Choroid plexus epithelial cell (primary cell): ENCODE data around the gene LPP.

Experiments
- DNase-seq: peaks from one replicate; pipeline ENCODE4 v3.0.0-alpha.2; 2010; ENCODE audit warnings: low read depth
- H3K4me3 ChIP-seq: 2 replicates; pipeline ENCODE4 v1.5.1; 2011; ENCODE audit warnings: low read depth, mild to moderate bottlenecking, control low read depth, low read length, moderate library complexity
- TF ChIP-seq, protein P1 (sequence below): conservative IDR thresholded peaks from 2 replicates; pipeline ENCODE4 v1.5.1; 2011; ENCODE audit warnings: low read depth, mild to moderate bottlenecking, control low read depth, inconsistent platforms, low read length, moderate library complexity

The LPP gene

DNA sequence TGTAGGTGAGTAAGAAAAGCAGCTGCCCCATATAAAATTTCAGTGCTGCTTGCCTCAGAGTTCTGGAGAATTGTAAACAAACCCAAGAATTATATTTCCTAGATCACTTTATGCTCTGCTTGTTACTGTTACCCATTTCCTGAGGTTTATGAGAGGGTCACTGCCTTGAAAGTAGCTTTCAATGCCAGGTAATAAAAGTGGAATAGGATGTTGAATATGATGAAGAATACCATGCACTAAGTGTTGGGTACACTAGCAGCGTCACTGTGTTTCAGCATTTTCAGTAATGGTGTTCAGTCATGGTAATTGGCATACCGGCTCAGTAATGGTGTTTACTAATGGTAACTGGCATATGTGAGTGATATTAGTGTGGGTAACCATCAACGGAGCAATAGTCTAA, 568.0 kb downstream of the LPP start:
- no peak overlapping the region for H3K4me3 ChIP-seq
- TF ChIP-seq, protein P1, sequence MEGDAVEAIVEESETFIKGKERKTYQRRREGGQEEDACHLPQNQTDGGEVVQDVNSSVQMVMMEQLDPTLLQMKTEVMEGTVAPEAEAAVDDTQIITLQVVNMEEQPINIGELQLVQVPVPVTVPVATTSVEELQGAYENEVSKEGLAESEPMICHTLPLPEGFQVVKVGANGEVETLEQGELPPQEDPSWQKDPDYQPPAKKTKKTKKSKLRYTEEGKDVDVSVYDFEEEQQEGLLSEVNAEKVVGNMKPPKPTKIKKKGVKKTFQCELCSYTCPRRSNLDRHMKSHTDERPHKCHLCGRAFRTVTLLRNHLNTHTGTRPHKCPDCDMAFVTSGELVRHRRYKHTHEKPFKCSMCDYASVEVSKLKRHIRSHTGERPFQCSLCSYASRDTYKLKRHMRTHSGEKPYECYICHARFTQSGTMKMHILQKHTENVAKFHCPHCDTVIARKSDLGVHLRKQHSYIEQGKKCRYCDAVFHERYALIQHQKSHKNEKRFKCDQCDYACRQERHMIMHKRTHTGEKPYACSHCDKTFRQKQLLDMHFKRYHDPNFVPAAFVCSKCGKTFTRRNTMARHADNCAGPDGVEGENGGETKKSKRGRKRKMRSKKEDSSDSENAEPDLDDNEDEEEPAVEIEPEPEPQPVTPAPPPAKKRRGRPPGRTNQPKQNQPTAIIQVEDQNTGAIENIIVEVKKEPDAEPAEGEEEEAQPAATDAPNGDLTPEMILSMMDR, result no peak
- no peak for DNase-seq

DNA sequence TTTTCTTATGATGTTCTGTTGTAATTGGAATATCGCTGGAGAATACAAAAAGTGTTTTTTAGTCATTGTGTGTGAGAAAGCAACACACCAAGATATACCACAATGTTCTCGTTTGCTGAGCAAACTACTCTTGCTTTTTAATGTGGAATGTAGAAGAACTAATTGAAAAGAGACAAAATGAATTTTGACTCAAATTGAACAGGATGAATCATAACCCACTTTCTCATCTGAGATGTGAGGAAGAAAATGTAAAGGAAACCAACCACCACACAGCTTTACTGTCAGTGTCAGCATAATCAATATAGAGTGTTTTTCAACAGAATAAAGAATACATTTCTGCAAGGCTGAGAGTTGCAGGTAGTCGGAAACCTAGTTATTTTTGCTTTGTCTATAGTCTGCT, 569.0 kb downstream of the LPP start:
- DNase-seq, result no peak
- H3K4me3 ChIP-seq, result no peak overlapping the region
- TF ChIP-seq, protein P1, result no peak

- TF ChIP-seq, protein P1, result no peak
- no peak overlapping the region for H3K4me3 ChIP-seq
- no peak for DNase-seq
These were observed 573.1 kb downstream of the LPP start for GRCh38 chr3:188727052-188727451.

DNA sequence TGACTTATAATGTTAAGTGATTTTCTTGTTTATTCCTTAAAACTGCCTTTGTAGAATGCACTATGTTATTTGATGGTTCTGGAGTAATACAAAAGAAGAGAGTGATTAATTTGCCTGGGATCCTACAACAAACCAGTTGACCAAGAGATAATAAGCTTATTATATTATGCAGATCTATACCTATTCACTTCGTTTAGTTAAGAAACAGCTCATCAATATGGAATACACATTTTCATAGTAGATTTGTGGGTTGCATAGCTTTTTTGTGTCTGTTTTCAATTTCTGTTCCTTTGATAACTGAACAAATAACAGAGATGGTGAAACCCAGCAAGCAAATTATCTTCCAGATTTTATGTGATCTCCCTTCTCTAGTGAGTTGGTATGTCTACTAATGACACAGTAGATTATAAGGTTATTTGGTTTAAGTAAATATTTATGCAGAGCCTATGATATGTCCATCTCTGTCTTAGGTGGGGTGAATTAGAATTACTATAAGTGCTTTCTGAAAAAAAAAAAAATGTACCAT, 574.5 kb downstream of the LPP start:
- DNase-seq, result no peak
- TF ChIP-seq, protein P1, result no peak

GRCh38 chr3:188729422-188729821, 575.5 kb downstream of the LPP start:
- no peak for DNase-seq
- no peak overlapping the region for H3K4me3 ChIP-seq
- TF ChIP-seq, protein P1, result no peak

More for the DNA sequence above, 574.5 kb downstream of the LPP start:
- no peak overlapping the region for H3K4me3 ChIP-seq

- TF ChIP-seq, protein P1, result no peak
- DNase-seq, result no peak
- no peak overlapping the region for H3K4me3 ChIP-seq
These were observed 580.4 kb downstream of the LPP start for GRCh38 chr3:188734395-188734794.

DNA sequence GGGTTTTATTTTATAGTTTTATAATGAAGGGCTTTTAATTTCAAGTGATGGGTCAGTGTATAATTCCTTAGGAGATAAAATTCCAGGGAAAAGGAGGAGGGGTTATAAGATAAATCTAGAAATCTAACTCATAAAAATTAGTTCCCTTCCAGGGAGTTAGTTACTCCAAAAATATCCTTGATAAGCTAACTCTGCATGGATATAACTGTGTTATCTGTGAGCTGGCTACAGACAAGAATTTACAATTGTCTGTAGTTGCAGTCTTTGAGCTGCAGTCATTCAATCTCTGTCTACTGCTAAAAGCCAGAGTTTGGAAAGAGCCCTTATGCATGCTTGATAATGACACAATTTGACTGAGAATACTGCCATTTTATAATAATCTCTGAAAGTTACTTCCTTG, 585.6 kb downstream of the LPP start:
- TF ChIP-seq, protein P1, result no peak
- no peak overlapping the region for H3K4me3 ChIP-seq
- no peak for DNase-seq
